PC-3 (cell line): ENCODE data around the gene SH3GL2. TPM values are rescaled to one million over a fixed set of nuclear protein-coding genes. Genes with fewer than 3 reads are reported as not detected.
"Not testable (repeated sequence)": the region's sequence is repeated elsewhere in the genome, so short reads cannot be mapped to it uniquely, and the experiment has no call there.

Experiments used
- ATAC-seq: fragments of 200-7000 bp; cut with Tn5 transposase; 2 replicates; pipeline ENCODE4 v1.9.1; 2020; ENCODE audit warnings: mild to moderate bottlenecking, moderate library complexity
- BruUV-seq: library from RNA; stranded (reverse); fragments of 400-500 nt; replicated peaks from 2 replicates; lab custom pipeline; 2021; lab: Mats Ljungman, UMichigan
- CTCF ChIA-PET: fragments of 300-600 bp; sonication (Branson Sonifier 250); formaldehyde crosslinking; loops from one replicate; lab custom pipeline; 2022; ENCODE audit warnings: antibody characterized with exemption; lab: Charles Lee
- POLR2A ChIA-PET: fragments of 300-600 bp; sonication (Branson Sonifier 250); formaldehyde crosslinking; loops from one replicate; lab custom pipeline; 2022; ENCODE audit warnings: antibody characterized with exemption; ENCODE audit not compliant: unreplicated experiment; lab: Charles Lee
- DNase-seq: peaks from one replicate; pipeline ENCODE4 v3.0.0-alpha.2; 2015
- H2AFZ ChIP-seq: fragments of 300-600 bp; sonication (generic); 2 replicates; pipeline ENCODE4 v1.6.0; 2016; ENCODE audit warnings: antibody characterized with exemption, low read length
- H3F3A ChIP-seq: fragments of 300-600 bp; sonication (generic); one replicate; pipeline ENCODE4 v1.6.0; 2017; ENCODE audit warnings: antibody characterized with exemption, low read length, control low read depth, mild to moderate bottlenecking; ENCODE audit not compliant: unreplicated experiment
- H3K27ac ChIP-seq: fragments of 300-600 bp; sonication (generic); 2 replicates; pipeline ENCODE4 v1.5.1; 2016; ENCODE audit warnings: mild to moderate bottlenecking, low read length
- H3K27me3 ChIP-seq: fragments of 300-600 bp; sonication (generic); 2 replicates; pipeline ENCODE4 v1.6.1; 2016; ENCODE audit warnings: low read length, mixed read lengths
- H3K36me3 ChIP-seq: fragments of 300-600 bp; sonication (generic); 2 replicates; pipeline ENCODE4 v1.6.1; 2016; ENCODE audit warnings: low read depth, mixed run types, low read length, mixed read lengths
- H3K4me1 ChIP-seq: fragments of 300-600 bp; sonication (generic); 2 replicates; pipeline ENCODE4 v1.5.1; 2016; ENCODE audit warnings: low read length; ENCODE audit not compliant: insufficient read depth
- H3K4me2 ChIP-seq: fragments of 300-600 bp; sonication (generic); 2 replicates; pipeline ENCODE4 v1.6.0; 2016; ENCODE audit warnings: low read length
- H3K4me3 ChIP-seq: fragments of 300-600 bp; sonication (generic); 2 replicates; pipeline ENCODE4 v1.5.1; 2016; ENCODE audit warnings: mild to moderate bottlenecking, low read length, mixed read lengths
- H3K79me2 ChIP-seq: fragments of 300-600 bp; sonication (generic); 2 replicates; pipeline ENCODE4 v1.6.1; 2017; ENCODE audit warnings: low read length, mixed read lengths
- H3K9ac ChIP-seq: fragments of 300-600 bp; sonication (generic); 2 replicates; pipeline ENCODE4 v1.6.0; 2016; ENCODE audit warnings: mild to moderate bottlenecking, low read length
- H3K9me2 ChIP-seq: fragments of 300-600 bp; sonication (generic); replicated peaks from 2 replicates; pipeline ENCODE4 v1.6.1; 2016; ENCODE audit warnings: mixed run types, low read length, mixed read lengths
- H3K9me3 ChIP-seq: fragments of 300-600 bp; sonication (generic); 2 replicates; pipeline ENCODE4 v1.6.1; 2016; ENCODE audit warnings: low read length, mixed read lengths
- H4K20me1 ChIP-seq: fragments of 300-600 bp; sonication (generic); 2 replicates; pipeline ENCODE4 v1.6.1; 2016; ENCODE audit warnings: low read length, mixed read lengths
- CTCF ChIP-seq: fragments of 300-600 bp; sonication (generic); conservative IDR thresholded peaks from 2 replicates; pipeline ENCODE4 v1.5.1; 2017; ENCODE audit warnings: antibody characterized with exemption, low read depth, mild to moderate bottlenecking, low read length
- EZH2 ChIP-seq: fragments of 300-600 bp; sonication (generic); IDR thresholded peaks from one replicate; pipeline ENCODE4 v1.6.1; 2017; ENCODE audit warnings: antibody characterized with exemption, mild to moderate bottlenecking, low read length; ENCODE audit not compliant: unreplicated experiment
- EZH2phosphoT487 ChIP-seq: fragments of 300-600 bp; sonication (generic); IDR thresholded peaks from 2 replicates; pipeline ENCODE4 v1.6.1; 2018; ENCODE audit warnings: mild to moderate bottlenecking, antibody characterized with exemption, low read length, borderline replicate concordance
- intact Hi-C: fragments of 100-400 bp; cut with micrococcal nuclease; formaldehyde crosslinking; loops from 2 replicates; pipeline ENCODE4 v1.9.0; 2023
- total RNA-seq: library from RNA; depleted of rRNA; stranded (reverse); fragments of >200 nt; gene quantifications from 2 replicates; pipeline ENCODE4 v1.2.3, GENCODE V29; 2014

SH3GL2 gene
- total RNA-seq, 1 experiment from 2014 or later = 2.9 TPM

- Histone ChIP-seq H3K9ac (no peak overlapping the region), H2AFZ (no peak overlapping the region), H3K4me3 (no peak overlapping the region), H3K27ac (no peak overlapping the region), H3K36me3 (no peaks in the 10 kb centered on the region), H3K79me2 (no peaks in the 10 kb centered on the region), H3K27me3 (no peaks in the 10 kb centered on the region), H3K4me1 (no peaks in the 10 kb centered on the region), H3F3A (no peaks in the 10 kb centered on the region), H3K4me2 (no peak overlapping the region), H4K20me1 (no peaks in the 10 kb centered on the region), H3K9me3 (no peaks in the 10 kb centered on the region), H3K9me2 (no peaks in the 10 kb centered on the region)
- DNase-seq (no peak), ATAC-seq (no peak)
- intact Hi-C loops = no loop called here
- TF ChIP-seq EZH2phosphoT487 (no peak), CTCF (no peak), EZH2 (no peak)
- BruUV-seq = no TSS peak
- ChIA-PET CTCF (interaction anchor here (0.6 kb wide), 1 partner anchor 1669 kb away, joined by 4 read pairs; no protein-coding TSS in a partner anchor), POLR2A (no interaction called here)
Measured at GRCh38 chr9:17761984-17762676, 183.3 kb downstream of the SH3GL2 start.

- H2AFZ ChIP-seq = no peak overlapping the region
- H3K79me2 ChIP-seq = no peaks in the 10 kb centered on the region
- no peaks in the 10 kb centered on the region for H3K27me3 ChIP-seq
- ChIA-PET CTCF (no interaction called here), POLR2A (no interaction called here)
- no peaks in the 10 kb centered on the region for H3K9me3 ChIP-seq
- DNase-seq = no peak
- H3K9ac ChIP-seq = no peak overlapping the region
- H3K36me3 ChIP-seq = no peaks in the 10 kb centered on the region
- no peak for ATAC-seq
- H3K4me1 ChIP-seq = no peaks in the 10 kb centered on the region
- H3K9me2 ChIP-seq = no peaks in the 10 kb centered on the region
- H3F3A ChIP-seq = no peaks in the 10 kb centered on the region
- no peak overlapping the region for H3K4me3 ChIP-seq
- H3K4me2 ChIP-seq = no peak overlapping the region
- no peaks in the 10 kb centered on the region for H4K20me1 ChIP-seq
- intact Hi-C loops = no loop called here
- TF ChIP-seq EZH2 = no peak
- no peak for TF ChIP-seq CTCF
- TF ChIP-seq EZH2phosphoT487 = no peak
- no peak overlapping the region for H3K27ac ChIP-seq
- BruUV-seq = no TSS peak
Measured at GRCh38 chr9:17764306-17764705, 185.4 kb downstream of the SH3GL2 start.

- CTCF ChIA-PET, POLR2A ChIA-PET, H2AFZ ChIP-seq, H3K9me3 ChIP-seq, H3F3A ChIP-seq, H3K36me3 ChIP-seq, H3K27me3 ChIP-seq, BruUV-seq, H3K4me3 ChIP-seq, H3K4me2 ChIP-seq, H3K9ac ChIP-seq, H3K27ac ChIP-seq, DNase-seq, H3K9me2 ChIP-seq, intact Hi-C loops, H3K4me1 ChIP-seq, H3K79me2 ChIP-seq, H4K20me1 ChIP-seq, ATAC-seq: not testable (repeated sequence)
Measured at GRCh38 chr9:17765131-17765530, 186.3 kb downstream of the SH3GL2 start.
